Fibroblast of mammary gland (primary cell): ENCODE measurements around the gene SMIM35.

Experiments
- DNase-seq: peaks from one replicate; pipeline ENCODE4 v3.0.0-alpha.2; 2010; ENCODE audit warnings: low read depth
- H3K4me3 ChIP-seq: 2 replicates; pipeline ENCODE4 v1.5.1; 2011; ENCODE audit warnings: low read depth, mild to moderate bottlenecking, low read length, moderate library complexity; ENCODE audit not compliant: control insufficient read depth
- TF ChIP-seq, protein P1 (sequence below): conservative IDR thresholded peaks from 2 replicates; pipeline ENCODE4 v1.5.1; 2011; ENCODE audit warnings: low read depth, low read length, inconsistent platforms; ENCODE audit not compliant: control insufficient read depth, insufficient read depth

SMIM35 gene

DNA sequence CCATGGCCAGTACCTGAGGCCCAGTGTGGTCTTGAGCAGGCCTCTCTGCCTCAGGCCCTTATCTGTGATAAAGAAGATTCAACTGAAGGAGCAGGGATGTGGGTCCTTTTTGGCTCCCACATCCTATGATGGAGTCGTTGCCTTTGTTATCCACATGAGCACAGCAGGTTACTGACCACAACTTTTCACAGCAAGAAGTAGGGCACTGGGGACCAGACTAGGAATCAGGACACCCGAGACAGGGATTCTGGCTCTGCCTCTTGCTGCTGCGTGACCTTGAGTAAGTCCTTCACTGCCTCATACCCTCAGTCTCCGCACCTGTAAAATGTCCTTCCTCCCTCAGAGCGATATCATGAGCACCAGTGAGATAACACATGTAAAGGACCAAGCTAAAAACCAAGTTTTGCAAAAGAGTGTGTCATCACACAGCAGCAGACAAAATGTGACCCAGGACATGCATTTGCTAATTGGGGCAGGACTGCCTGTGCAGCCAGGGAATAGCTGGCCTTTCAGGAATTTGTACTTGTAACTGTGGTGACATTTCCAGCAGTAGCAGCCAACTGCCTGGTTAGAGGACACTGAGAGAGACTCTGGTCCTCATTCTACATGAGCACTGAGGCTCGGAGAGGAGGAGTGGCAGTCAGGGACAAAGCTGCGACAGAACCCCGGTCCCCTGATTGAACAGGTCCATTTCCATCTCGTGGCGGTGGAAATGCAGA is 13.2 kb upstream of the SMIM35 start:
- TF ChIP-seq, protein P1, sequence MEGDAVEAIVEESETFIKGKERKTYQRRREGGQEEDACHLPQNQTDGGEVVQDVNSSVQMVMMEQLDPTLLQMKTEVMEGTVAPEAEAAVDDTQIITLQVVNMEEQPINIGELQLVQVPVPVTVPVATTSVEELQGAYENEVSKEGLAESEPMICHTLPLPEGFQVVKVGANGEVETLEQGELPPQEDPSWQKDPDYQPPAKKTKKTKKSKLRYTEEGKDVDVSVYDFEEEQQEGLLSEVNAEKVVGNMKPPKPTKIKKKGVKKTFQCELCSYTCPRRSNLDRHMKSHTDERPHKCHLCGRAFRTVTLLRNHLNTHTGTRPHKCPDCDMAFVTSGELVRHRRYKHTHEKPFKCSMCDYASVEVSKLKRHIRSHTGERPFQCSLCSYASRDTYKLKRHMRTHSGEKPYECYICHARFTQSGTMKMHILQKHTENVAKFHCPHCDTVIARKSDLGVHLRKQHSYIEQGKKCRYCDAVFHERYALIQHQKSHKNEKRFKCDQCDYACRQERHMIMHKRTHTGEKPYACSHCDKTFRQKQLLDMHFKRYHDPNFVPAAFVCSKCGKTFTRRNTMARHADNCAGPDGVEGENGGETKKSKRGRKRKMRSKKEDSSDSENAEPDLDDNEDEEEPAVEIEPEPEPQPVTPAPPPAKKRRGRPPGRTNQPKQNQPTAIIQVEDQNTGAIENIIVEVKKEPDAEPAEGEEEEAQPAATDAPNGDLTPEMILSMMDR = no peak
- no peak overlapping the region for H3K4me3 ChIP-seq
- no peak for DNase-seq

DNA sequence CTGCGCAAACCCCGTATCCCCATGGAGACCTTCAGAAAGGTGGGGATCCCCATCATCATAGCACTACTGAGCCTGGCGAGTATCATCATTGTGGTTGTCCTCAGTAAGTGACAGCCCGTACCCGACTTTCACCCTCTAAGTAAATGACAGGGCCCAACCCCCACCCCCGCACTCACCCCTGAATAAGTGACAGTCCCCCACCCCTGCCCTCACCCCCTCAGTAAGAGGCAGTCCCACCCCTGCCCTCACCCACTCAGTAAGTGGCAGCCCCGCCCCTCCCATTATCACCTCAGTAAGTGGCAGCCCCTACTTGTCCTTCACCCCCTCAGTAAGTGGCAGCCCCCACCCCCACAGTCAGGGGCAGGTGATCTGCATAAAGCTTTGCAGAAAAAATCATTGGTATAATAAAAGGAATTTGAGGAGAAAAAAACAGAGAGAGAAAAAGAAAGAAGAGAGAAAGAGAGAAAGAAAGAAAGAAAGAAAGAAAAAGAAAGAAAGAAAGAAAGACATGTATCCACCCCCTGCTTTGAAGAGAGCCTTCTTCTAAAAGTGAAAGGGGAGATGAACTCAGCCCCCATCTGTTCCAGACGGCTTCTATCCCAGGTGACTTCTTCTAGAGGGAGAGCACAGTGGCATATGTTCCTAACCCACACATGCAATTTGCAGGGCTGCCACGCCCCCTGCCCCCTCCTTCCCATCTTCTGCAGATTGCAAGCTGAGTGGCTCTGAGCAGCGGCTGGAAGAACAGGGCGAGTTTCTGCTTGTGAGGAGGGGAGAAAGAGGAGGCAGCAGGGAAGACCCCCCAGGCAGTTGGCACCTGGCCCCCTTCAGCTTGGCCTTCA is 12.5 kb upstream of the SMIM35 start:
- no peak overlapping the region for H3K4me3 ChIP-seq
- TF ChIP-seq, protein P1 = no peak
- no peak for DNase-seq

DNA sequence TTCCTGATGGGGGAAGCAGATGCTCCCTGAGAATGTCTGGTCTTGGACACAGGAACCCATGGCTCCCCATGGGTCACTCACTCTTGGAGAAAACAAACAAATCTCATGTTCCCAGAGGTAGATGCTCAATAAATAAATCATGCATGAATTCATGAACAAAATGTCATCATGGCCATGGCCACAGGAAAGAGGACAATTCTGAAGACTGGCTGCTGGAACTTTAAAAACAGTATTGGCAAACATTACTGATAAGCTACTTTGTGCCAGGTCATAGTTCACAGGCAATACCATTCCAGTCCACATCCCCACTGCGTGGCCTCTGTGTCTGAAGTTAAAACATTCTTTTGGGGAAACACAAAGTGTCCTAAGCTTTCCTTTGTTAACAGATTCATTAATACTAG is 9.2 kb upstream of the SMIM35 start:
- no peak overlapping the region for H3K4me3 ChIP-seq
- no peak for DNase-seq
- TF ChIP-seq, protein P1 = no peak

DNA sequence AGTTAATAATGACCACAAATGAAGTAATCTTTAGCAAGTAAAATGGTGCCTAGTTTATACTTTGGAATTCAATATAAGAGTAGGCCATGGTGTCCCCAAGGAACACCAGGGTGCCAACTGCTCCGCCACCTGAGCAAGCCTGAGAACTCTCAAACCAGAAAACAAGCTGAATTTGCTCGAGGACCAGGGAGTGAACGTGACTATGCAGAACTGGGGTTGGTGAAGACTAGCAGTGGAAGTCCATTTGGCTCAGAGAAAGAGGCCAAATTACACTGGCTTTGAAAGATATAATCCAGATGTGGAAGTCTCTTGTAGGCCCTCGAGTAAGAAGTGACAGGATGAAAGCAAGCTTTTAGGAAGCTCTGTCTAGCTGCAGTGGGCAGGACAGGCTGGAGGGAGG is 8.7 kb upstream of the SMIM35 start:
- H3K4me3 ChIP-seq = no peak overlapping the region
- DNase-seq = no peak
- TF ChIP-seq, protein P1 = no peak

DNA sequence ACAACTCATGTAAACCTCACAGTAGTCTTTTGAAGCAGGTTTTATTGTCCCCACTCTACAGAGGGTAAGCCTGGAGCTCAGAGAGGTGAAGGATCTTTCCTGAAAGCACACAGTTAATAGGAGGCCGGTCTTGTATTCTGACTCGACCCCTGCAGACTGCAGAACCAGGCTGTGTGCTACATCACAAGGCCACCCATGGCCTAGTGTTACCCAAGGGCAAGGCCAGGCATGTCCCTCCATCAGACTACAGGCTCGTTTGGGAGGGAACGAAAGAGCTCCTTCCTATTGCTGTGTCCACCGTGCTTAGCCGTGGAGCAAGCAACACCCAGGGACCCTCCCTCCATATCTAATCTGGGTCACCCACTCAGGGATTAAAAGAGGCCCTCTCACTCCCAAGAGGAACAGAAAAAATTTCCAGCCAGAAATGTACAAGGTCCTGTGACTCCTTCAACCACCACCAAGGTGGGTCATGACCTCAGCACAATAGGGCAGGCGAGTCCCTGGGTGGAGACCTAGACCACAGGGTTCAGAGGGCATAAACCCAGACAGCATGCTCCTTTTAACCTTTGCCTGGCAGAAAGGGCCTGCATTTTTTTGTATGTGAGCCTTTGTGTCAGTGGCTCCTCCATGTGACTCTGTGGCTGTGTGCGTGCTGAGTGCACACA is 6.3 kb upstream of the SMIM35 start:
- TF ChIP-seq, protein P1 = no peak
- no peak for DNase-seq
- no peak overlapping the region for H3K4me3 ChIP-seq

DNA sequence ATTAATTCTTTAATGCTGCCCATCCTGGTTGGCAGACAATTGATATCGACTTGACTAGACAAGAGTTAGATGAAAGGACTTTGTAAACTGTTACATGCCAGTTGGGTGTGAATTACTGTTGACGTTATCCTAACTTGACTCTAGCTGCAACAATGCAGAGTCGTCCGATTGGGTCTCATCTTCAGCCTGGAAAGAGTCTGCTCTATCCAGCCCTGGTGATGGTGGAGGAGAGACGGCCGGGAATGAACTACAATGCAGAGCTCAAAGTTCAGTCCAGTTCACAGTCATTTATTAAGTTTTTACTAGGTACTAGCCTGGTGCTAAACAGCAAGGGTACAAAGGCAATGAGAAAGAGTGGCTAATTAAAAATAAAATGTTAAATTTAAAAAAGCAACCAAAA is 4.9 kb upstream of the SMIM35 start:
- no peak overlapping the region for H3K4me3 ChIP-seq
- DNase-seq = no peak
- TF ChIP-seq, protein P1 = no peak
